K562 (cell line): ENCODE results near the gene MPDU1. TPM values are rescaled to one million over a fixed set of nuclear protein-coding genes. Genes with fewer than 3 reads are reported as not detected.
A peak's percentile ranks its signal among the peaks of the same experiment; 100 is the strongest.

Experiments used
- ATAC-seq: fragments of 200-7000 bp; cut with Tn5 transposase; 3 replicates; pipeline ENCODE4 v1.9.1; 2020; ENCODE audit warnings: moderate library complexity
- BruUV-seq: library from RNA; stranded (reverse); fragments of 400-500 nt; replicated peaks from 2 replicates; lab custom pipeline; 2021; lab: Mats Ljungman, UMichigan
- CTCF ChIA-PET: fragments of 300-600 bp; formaldehyde crosslinking; extraction: SDS; loops from one replicate; lab custom pipeline; 2021; ENCODE audit warnings: low intra/inter-chr PET ratio; lab: Yijun Ruan, JAX
- POLR2A ChIA-PET: fragments of 300-600, 350-650 bp; sonication (Branson Sonifier 250); formaldehyde crosslinking; extraction: SDS; loops from one replicate; lab custom pipeline; 2021; ENCODE audit warnings: antibody characterized with exemption, inconsistent platforms; lab: Yijun Ruan, JAX
- DNase-seq, 4 experiments: peaks; one replicate each; pipeline versions ENCODE4 v3.0.0 to v3.0.0-alpha.2; 2011 to 2018; ENCODE audit warnings: low spot score in 3 of 4, mixed read lengths in 3 of 4; ENCODE audit errors: extremely low read depth in 1 of 4
- FAIRE-seq: peaks from 2 replicates; lab custom pipeline; 2011; peaks lifted over from hg19 to GRCh38; lab: Jason Lieb, UNC
- H2AFZ ChIP-seq: 2 replicates; pipeline ENCODE4 v1.6.0; 2011; ENCODE audit warnings: low read depth, low read length, control low read depth, inconsistent platforms
- H3K27ac ChIP-seq: fragments of 200-600 bp; 3 replicates; pipeline ENCODE4 v1.8.0; 2011; ENCODE audit warnings: low read depth, mild to moderate bottlenecking, control low read depth, inconsistent platforms, low read length, moderate library complexity, mixed read lengths; ENCODE audit errors: extremely low read depth
- H3K27me3 ChIP-seq, 2 experiments: fragments of 300-600 bp in 1 of 2; 2 replicates in 1 of 2; 3 replicates in 1 of 2; pipeline versions ENCODE4 v1.6.0 to v1.8.0; 2011; ENCODE audit warnings: inconsistent platforms in 2 of 2, low read length in 2 of 2, mild to moderate bottlenecking in 1 of 2, mixed read lengths in 1 of 2, moderate library complexity in 1 of 2; ENCODE audit not compliant: control insufficient read depth in 2 of 2, insufficient read depth in 2 of 2
- H3K36me3 ChIP-seq: fragments of 300-600 bp; 3 replicates; pipeline ENCODE4 v1.8.0; 2011; ENCODE audit warnings: mild to moderate bottlenecking, low read length, inconsistent platforms; ENCODE audit not compliant: control insufficient read depth, insufficient read depth
- H3K4me1 ChIP-seq, 2 experiments: fragments of 200-600 bp in 1 of 2; replicated peaks in 1 of 2; 2 replicates in 1 of 2; 3 replicates in 1 of 2; pipeline versions ENCODE4 v1.5.1 to v1.8.0; 2011; ENCODE audit warnings: inconsistent platforms in 2 of 2, low read length in 2 of 2, mild to moderate bottlenecking in 1 of 2, mixed read lengths in 1 of 2, moderate library complexity in 1 of 2; ENCODE audit not compliant: control insufficient read depth in 2 of 2, insufficient read depth in 2 of 2
- H3K4me2 ChIP-seq: 2 replicates; pipeline ENCODE4 v1.6.1; 2011; ENCODE audit warnings: low read length, control low read depth, inconsistent platforms, mixed read lengths; ENCODE audit not compliant: insufficient read depth
- H3K4me3 ChIP-seq: fragments of 200-600 bp; sonication (generic), shearing (Covaris generic); 2 replicates; pipeline ENCODE4 v1.5.1; 2016; ENCODE audit warnings: control low read depth, inconsistent platforms
- H3K79me2 ChIP-seq: fragments of 200-600 bp; 3 replicates; pipeline ENCODE4 v1.8.0; 2011; ENCODE audit warnings: low read length, inconsistent platforms; ENCODE audit not compliant: control insufficient read depth, insufficient read depth
- H3K9ac ChIP-seq, 2 experiments: 2 replicates each; pipeline versions ENCODE4 v1.6.0 to v1.6.1; 2011; ENCODE audit warnings: low read depth in 2 of 2, low read length in 2 of 2, control low read depth in 1 of 2, inconsistent platforms in 1 of 2, mild to moderate bottlenecking in 1 of 2, mixed read lengths in 1 of 2; ENCODE audit not compliant: insufficient read depth in 1 of 2
- H3K9me1 ChIP-seq: one replicate; pipeline ENCODE4 v1.6.0; 2011; ENCODE audit warnings: inconsistent platforms, mild to moderate bottlenecking, low read length, moderate library complexity; ENCODE audit not compliant: control insufficient read depth, insufficient read depth
- H3K9me3 ChIP-seq: replicated peaks from 2 replicates; pipeline ENCODE4 v1.5.1; 2011; ENCODE audit warnings: low read depth, low read length, inconsistent platforms; ENCODE audit not compliant: control insufficient read depth, insufficient read depth
- H4K20me1 ChIP-seq: replicated peaks from 2 replicates; pipeline ENCODE4 v1.6.1; 2011; ENCODE audit warnings: low read length, inconsistent platforms, mixed read lengths; ENCODE audit not compliant: control insufficient read depth, insufficient read depth
- KDM2B ChIP-seq: fragments of 250-450 bp; sonication (Bioruptor Pico); IDR thresholded peaks from 2 replicates; pipeline ENCODE4 v1.8.0; 2021; ENCODE audit warnings: mild to moderate bottlenecking, moderate library complexity
- KDM4B ChIP-seq, 2 experiments: fragments of 450-650 bp in 1 of 2; sonication (generic) in 1 of 2; IDR thresholded peaks; 2 replicates each; pipeline ENCODE4 v1.6.1; 2016 to 2017; ENCODE audit warnings: borderline replicate concordance in 2 of 2, antibody characterized with exemption in 1 of 2, low read depth in 1 of 2, mild to moderate bottlenecking in 1 of 2
- POLR2A ChIP-seq: fragments of 450-650 bp; conservative IDR thresholded peaks from 2 replicates; pipeline ENCODE4 v1.6.1; 2016
- POLR2AphosphoS5 ChIP-seq: IDR thresholded peaks from 2 replicates; pipeline ENCODE4 v1.6.1; 2011; ENCODE audit warnings: mild to moderate bottlenecking, low read depth, low read length, moderate library complexity; ENCODE audit not compliant: control insufficient read depth, insufficient read depth
- SUPT5H ChIP-seq: fragments of 450-650 bp; IDR thresholded peaks from 2 replicates; pipeline ENCODE4 v1.6.1; 2016
- ZNF830 ChIP-seq: fragments of 250-450 bp; sonication (Bioruptor Pico); IDR thresholded peaks from 2 replicates; pipeline ENCODE4 v1.5.0; 2021; ENCODE audit warnings: mild to moderate bottlenecking
- WGBS: fragments of 100-300 bp; shearing (Covaris generic); methylation state at CpG from one replicate; pipeline ENCODE4 v1.1.6; 2016; ENCODE audit warnings: low coverage, mixed read lengths; ENCODE audit not compliant: insufficient coverage; ENCODE audit errors: missing lambda C conversion rate; 5-methylcytosine and 5-hydroxymethylcytosine counted together
- in situ Hi-C: fragments of 300-500 bp; cut with MboI; formaldehyde crosslinking; loops from 4 replicates; pipeline ENCODE4 v1.15.0; 2018; ENCODE audit warnings: inconsistent platforms, mixed read lengths
- intact Hi-C: fragments of 100-400 bp; cut with micrococcal nuclease; formaldehyde crosslinking; loops from 2 replicates; pipeline ENCODE4 v1.14.2; 2022
- polyA plus RNA-seq, 8 experiments: library from polyadenylated mRNA; depleted of rRNA in 4 of 8; stranded (reverse) in 5 of 8; unstranded in 3 of 8; fragments of >200 nt; fragmentation: Nextera tagmentation in 2 of 8; fragmentation: Illumina TruSeq in 1 of 8; extraction: Ambion mirVana in 2 of 8; extraction: Trizol in 1 of 8; gene quantifications; 2 replicates each; pipeline versions ENCODE4 v1.2.1 to v1.2.3, GENCODE V29; 2011 to 2014; ENCODE audit warnings: inconsistent platforms in 1 of 8, missing spikeins in 1 of 8
- total RNA-seq, 7 experiments: library from RNA; depleted of rRNA in 6 of 7; stranded (reverse); fragments of >200 nt in 6 of 7; fragmentation: Illumina TruSeq in 2 of 7; extraction: Trizol in 2 of 7; gene quantifications; 2 replicates each; pipeline versions ENCODE4 v1.2.1 to v1.2.3, GENCODE V29; 2011 to 2021; ENCODE audit warnings: low replicate concordance in 1 of 7
- TF ChIP-seq, protein P1 (sequence below): IDR thresholded peaks from 2 replicates; pipeline ENCODE4 v1.6.1; 2014; ENCODE audit warnings: antibody characterized with exemption

MPDU1 gene
- total and polyA plus RNA-seq, 9 of the 15 experiments (the other 6 are each of a cell fraction or from before 2014, with no cell fraction given): 4.9 to 179 (median 77.1) TPM

DNA sequence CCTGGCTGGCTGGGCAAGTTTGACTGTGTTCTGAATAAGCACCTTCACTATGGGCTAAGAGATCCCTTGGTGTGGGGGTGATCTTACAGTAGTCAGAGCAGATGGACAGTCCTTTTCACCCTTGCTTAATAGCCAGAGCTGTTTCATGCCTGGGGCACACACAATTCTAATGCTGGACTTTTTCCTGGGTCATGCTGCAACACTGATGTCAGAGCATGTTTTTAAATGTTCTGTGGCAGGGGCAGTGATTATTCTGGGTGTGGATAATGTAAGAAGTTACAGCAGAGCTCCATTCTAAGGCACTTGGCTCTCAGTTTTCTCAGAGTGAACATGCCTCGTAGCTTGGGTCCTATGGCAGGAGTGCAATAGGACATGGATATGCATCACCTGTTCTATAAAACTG, 8.2 kb upstream of the MPDU1 start (continued):
- no peak for TF ChIP-seq KDM2B
- TF ChIP-seq, protein P1, sequence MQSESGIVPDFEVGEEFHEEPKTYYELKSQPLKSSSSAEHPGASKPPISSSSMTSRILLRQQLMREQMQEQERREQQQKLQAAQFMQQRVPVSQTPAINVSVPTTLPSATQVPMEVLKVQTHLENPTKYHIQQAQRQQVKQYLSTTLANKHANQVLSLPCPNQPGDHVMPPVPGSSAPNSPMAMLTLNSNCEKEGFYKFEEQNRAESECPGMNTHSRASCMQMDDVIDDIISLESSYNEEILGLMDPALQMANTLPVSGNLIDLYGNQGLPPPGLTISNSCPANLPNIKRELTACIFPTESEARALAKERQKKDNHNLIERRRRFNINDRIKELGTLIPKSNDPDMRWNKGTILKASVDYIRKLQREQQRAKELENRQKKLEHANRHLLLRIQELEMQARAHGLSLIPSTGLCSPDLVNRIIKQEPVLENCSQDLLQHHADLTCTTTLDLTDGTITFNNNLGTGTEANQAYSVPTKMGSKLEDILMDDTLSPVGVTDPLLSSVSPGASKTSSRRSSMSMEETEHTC: no peak

DNA sequence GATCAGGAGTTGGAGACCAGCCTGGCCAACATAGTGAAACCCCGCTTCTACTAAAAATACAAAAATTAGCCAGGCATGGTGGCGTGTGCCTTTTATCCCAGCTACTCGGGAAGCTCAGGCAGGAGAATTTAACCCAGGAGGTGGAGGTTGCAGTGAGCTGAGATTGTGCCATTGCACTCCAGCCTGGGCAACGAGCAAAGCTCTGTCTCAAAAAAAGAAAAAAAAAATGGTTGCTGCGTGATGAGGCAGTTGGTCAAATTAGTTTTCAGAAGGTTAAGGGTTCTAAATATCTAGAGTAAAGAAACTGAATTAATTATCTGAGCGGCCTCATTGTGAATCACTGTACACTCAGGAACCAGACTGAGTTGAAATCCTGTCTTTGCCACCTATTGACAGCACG, 7.7 kb upstream of the MPDU1 start:
- peak overlapping the region; percentile 98 for H3K27ac ChIP-seq
- no peaks in the 10 kb centered on the region for H3K27me3 ChIP-seq
- ChIA-PET CTCF (interaction anchor here (0.7 kb wide), 1 partner anchor 220 kb away, joined by 3 read pairs; no protein-coding TSS in a partner anchor), POLR2A (interaction anchor here (0.6 to 6.7 kb wide), 7 partner anchors 8 to 239 kb away, joined by 3 to 46 read pairs (median 4); partner anchors contain the start of genes ACAP1 and MPDU1)
- H3K4me2 ChIP-seq: 0 out of 2 replicates have a peak overlapping the region, but pooled peaks have one; percentile 83
- DNase-seq (no peak), FAIRE-seq (no peak), ATAC-seq (no peak)
- no peak overlapping the region for H2AFZ ChIP-seq
- H3K79me2 ChIP-seq: peaks cover 76% of the 10 kb centered on the region
- H3K4me1 ChIP-seq: peaks cover 28 to 42% of the 10 kb centered on the region in 2 experiments
- 75% methylated on average over 6 of the region's 7 CpGs for WGBS
- H3K9me1 ChIP-seq: peaks cover 9% of the 10 kb centered on the region
- in situ Hi-C loops: no loop called here
- peaks cover 43% of the 10 kb centered on the region for H4K20me1 ChIP-seq
- H3K4me3 ChIP-seq: no peak overlapping the region; the same call in 1 of the 2 replicates
- peaks cover 68% of the 10 kb centered on the region for H3K36me3 ChIP-seq
- H3K9ac ChIP-seq: peak overlapping the region in 1 of 2 experiments; percentile 84; a peak in 1 of 4 replicates
- BruUV-seq: no TSS peak
- intact Hi-C loops: no loop called here
- TF ChIP-seq ZNF830 (no peak), KDM4B (IDR thresholded peaks at IDR 0.05; ENCODE audit: borderline replicate concordance in 2 of 2, low read depth in 1 of 2) (no peak), POLR2A (peak; percentile 52; the same call in 1 of the 2 replicates), SUPT5H (0 out of 2 replicates have a peak, but pooled peaks have one; percentile 17), POLR2AphosphoS5 (peak; percentile 3; the same call in 1 of the 2 replicates)
- no peaks in the 10 kb centered on the region for H3K9me3 ChIP-seq
